ENCODE results near the gene CHD6. TPM values are rescaled to one million over a fixed set of nuclear protein-coding genes. Genes with fewer than 3 reads are reported as not detected.

Gene CHD6
- total and polyA plus RNA-seq, 4 donors: 3.3 to 23.4 (median 18.2) TPM

DNA sequence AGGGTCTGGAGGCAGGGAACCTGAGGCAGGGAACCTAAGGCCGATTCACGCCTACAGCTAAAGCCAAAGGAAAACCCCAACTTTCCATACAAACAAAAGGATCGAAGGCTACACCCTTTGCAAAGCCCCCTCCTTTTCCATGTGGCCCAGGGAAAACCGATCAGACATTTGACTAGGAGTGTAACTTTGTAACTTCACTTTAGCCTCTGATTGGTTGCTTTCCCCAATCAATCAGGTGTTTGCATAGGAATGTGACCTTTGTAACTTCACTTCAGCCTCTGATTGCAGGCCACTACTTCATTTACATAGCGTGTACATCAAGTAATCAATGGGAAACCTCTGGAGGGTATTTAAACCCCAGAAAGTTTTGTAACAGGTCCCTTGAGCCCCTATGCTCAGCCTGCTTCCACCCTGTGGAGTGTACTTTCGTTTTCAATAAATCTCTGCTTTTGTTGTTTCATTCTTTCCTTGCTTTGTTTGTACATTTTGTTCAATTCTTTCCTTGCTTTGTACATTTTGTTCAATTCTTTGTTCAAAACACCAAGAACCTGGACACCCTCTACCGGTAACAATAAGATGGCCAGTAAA lies 43.3 kb downstream of the CHD6 start:
- WGBS: 74% methylated on average over 7 of the region's 7 CpGs
- Histone ChIP-seq H3K4me3 (ENCODE audit: low read depth in 1 of 3, low read length in 3 of 3) (no peak overlapping the region), H3K36me3 (ENCODE audit: control insufficient read depth in 4 of 4, insufficient read depth in 3 of 4, low read depth in 1 of 4, low read length in 3 of 4) (no peaks in the 10 kb centered on the region), H3K27me3 (ENCODE audit: control insufficient read depth in 4 of 4, insufficient read depth in 4 of 4, low read length in 3 of 4) (no peaks in the 10 kb centered on the region), H3K4me1 (ENCODE audit: control insufficient read depth in 4 of 4, insufficient read depth in 4 of 4, low read length in 3 of 4) (peaks cover 9 to 32% (median 16%) of the 10 kb centered on the region in 4 donors), H3K9me3 (ENCODE audit: control insufficient read depth in 4 of 4, low read length in 3 of 4) (peaks cover 0 to 2% (median 0%) of the 10 kb centered on the region in 4 donors), H3K27ac (ENCODE audit: low read depth in 1 of 2, low read length in 2 of 2) (no peak overlapping the region), H3K9ac (ENCODE audit: low read depth in 1 of 2, low read length in 2 of 2) (no peak overlapping the region)
- no peak for TF ChIP-seq TAF1 (conservative IDR thresholded peaks at IDR 0.05)
- no peak for TF ChIP-seq RXRA (IDR thresholded peaks at IDR 0.05)
- peak; percentile 23 for TF ChIP-seq YY1 (IDR thresholded peaks at IDR 0.05)
- peak; percentile 33 for TF ChIP-seq HNF4G (IDR thresholded peaks at IDR 0.05)
- TF ChIP-seq HNF4A (conservative IDR thresholded peaks at IDR 0.05): peak; percentile 57 to 81
- TF ChIP-seq, protein P1, sequence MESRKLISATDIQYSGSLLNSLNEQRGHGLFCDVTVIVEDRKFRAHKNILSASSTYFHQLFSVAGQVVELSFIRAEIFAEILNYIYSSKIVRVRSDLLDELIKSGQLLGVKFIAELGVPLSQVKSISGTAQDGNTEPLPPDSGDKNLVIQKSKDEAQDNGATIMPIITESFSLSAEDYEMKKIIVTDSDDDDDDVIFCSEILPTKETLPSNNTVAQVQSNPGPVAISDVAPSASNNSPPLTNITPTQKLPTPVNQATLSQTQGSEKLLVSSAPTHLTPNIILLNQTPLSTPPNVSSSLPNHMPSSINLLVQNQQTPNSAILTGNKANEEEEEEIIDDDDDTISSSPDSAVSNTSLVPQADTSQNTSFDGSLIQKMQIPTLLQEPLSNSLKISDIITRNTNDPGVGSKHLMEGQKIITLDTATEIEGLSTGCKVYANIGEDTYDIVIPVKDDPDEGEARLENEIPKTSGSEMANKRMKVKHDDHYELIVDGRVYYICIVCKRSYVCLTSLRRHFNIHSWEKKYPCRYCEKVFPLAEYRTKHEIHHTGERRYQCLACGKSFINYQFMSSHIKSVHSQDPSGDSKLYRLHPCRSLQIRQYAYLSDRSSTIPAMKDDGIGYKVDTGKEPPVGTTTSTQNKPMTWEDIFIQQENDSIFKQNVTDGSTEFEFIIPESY (IDR thresholded peaks at IDR 0.05): no peak
- TF ChIP-seq, protein P2, sequence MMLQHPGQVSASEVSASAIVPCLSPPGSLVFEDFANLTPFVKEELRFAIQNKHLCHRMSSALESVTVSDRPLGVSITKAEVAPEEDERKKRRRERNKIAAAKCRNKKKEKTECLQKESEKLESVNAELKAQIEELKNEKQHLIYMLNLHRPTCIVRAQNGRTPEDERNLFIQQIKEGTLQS (IDR thresholded peaks at IDR 0.05): no peak
- TF ChIP-seq RAD21 (IDR thresholded peaks at IDR 0.05): no peak
- TF ChIP-seq, protein P3, sequence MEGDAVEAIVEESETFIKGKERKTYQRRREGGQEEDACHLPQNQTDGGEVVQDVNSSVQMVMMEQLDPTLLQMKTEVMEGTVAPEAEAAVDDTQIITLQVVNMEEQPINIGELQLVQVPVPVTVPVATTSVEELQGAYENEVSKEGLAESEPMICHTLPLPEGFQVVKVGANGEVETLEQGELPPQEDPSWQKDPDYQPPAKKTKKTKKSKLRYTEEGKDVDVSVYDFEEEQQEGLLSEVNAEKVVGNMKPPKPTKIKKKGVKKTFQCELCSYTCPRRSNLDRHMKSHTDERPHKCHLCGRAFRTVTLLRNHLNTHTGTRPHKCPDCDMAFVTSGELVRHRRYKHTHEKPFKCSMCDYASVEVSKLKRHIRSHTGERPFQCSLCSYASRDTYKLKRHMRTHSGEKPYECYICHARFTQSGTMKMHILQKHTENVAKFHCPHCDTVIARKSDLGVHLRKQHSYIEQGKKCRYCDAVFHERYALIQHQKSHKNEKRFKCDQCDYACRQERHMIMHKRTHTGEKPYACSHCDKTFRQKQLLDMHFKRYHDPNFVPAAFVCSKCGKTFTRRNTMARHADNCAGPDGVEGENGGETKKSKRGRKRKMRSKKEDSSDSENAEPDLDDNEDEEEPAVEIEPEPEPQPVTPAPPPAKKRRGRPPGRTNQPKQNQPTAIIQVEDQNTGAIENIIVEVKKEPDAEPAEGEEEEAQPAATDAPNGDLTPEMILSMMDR (IDR thresholded peaks at IDR 0.05; ENCODE audit: low read depth, low read length, missing input control): no peak
- no peak for TF ChIP-seq JUND (IDR thresholded peaks at IDR 0.05)
- TF ChIP-seq NR2F2 (IDR thresholded peaks at IDR 0.05): no peak
- TF ChIP-seq, protein P4, sequence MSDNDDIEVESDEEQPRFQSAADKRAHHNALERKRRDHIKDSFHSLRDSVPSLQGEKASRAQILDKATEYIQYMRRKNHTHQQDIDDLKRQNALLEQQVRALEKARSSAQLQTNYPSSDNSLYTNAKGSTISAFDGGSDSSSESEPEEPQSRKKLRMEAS (IDR thresholded peaks at IDR 0.05): no peak
- TF ChIP-seq, protein P5, sequence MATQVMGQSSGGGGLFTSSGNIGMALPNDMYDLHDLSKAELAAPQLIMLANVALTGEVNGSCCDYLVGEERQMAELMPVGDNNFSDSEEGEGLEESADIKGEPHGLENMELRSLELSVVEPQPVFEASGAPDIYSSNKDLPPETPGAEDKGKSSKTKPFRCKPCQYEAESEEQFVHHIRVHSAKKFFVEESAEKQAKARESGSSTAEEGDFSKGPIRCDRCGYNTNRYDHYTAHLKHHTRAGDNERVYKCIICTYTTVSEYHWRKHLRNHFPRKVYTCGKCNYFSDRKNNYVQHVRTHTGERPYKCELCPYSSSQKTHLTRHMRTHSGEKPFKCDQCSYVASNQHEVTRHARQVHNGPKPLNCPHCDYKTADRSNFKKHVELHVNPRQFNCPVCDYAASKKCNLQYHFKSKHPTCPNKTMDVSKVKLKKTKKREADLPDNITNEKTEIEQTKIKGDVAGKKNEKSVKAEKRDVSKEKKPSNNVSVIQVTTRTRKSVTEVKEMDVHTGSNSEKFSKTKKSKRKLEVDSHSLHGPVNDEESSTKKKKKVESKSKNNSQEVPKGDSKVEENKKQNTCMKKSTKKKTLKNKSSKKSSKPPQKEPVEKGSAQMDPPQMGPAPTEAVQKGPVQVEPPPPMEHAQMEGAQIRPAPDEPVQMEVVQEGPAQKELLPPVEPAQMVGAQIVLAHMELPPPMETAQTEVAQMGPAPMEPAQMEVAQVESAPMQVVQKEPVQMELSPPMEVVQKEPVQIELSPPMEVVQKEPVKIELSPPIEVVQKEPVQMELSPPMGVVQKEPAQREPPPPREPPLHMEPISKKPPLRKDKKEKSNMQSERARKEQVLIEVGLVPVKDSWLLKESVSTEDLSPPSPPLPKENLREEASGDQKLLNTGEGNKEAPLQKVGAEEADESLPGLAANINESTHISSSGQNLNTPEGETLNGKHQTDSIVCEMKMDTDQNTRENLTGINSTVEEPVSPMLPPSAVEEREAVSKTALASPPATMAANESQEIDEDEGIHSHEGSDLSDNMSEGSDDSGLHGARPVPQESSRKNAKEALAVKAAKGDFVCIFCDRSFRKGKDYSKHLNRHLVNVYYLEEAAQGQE (IDR thresholded peaks at IDR 0.05): no peak
- peak; percentile 48 for TF ChIP-seq SP1 (IDR thresholded peaks at IDR 0.05)
- TF ChIP-seq GABPA (IDR thresholded peaks at IDR 0.05 in 1 of 2, conservative IDR thresholded peaks at IDR 0.05 in 1 of 2): no peak
- TF ChIP-seq EGR1 (IDR thresholded peaks at IDR 0.05; ENCODE audit: low read depth in 2 of 2): no peak
- TF ChIP-seq FOXA2 (IDR thresholded peaks at IDR 0.05): no peak
- no peak for TF ChIP-seq FOXA1 (IDR thresholded peaks at IDR 0.05)
- no peak for DNase-seq (ENCODE audit: low spot score)

All from liver (tissue), 9 donors.